ENCODE measurements around the gene SUSD4.
"Not testable (repeated sequence)": the region's sequence is repeated elsewhere in the genome, so short reads cannot be mapped to it uniquely, and the experiment has no call there.

SUSD4 gene

GRCh38 chr1:223402790-223403142 is 38.8 kb upstream of the SUSD4 start:
- no peak for TF ChIP-seq CTCF (IDR thresholded peaks at IDR 0.05; ENCODE audit: low read depth, low read length)
- no peak overlapping the region for H3K4me3 ChIP-seq (ENCODE audit: low read depth, low read length)

- TF ChIP-seq CTCF (IDR thresholded peaks at IDR 0.05; ENCODE audit: low read depth, low read length) = no peak
- H3K4me3 ChIP-seq (ENCODE audit: low read depth, low read length) = no peak overlapping the region
Observed at GRCh38 chr1:223401873-223402789, 38.2 kb upstream of the SUSD4 start.

GRCh38 chr1:223399393-223399792 is 35.4 kb upstream of the SUSD4 start:
- H3K4me3 ChIP-seq (ENCODE audit: low read depth, low read length) = not testable (repeated sequence)

GRCh38 chr1:223394706-223395105 is 30.7 kb upstream of the SUSD4 start:
- H3K4me3 ChIP-seq (ENCODE audit: low read depth, low read length) = no peak overlapping the region
- no peak for TF ChIP-seq CTCF (IDR thresholded peaks at IDR 0.05; ENCODE audit: low read depth, low read length)

GRCh38 chr1:223394242-223394641 is 30.3 kb upstream of the SUSD4 start:
- H3K4me3 ChIP-seq (ENCODE audit: low read depth, low read length) = no peak overlapping the region
- TF ChIP-seq CTCF (IDR thresholded peaks at IDR 0.05; ENCODE audit: low read depth, low read length) = no peak

GRCh38 chr1:223393275-223394214 is 29.6 kb upstream of the SUSD4 start, which contains the start of gene CCDC185:
TSS of gene CCDC185 (plus strand) at chr1:223393415. CDS start at chr1:223393476, 61 bp downstream.
- TF ChIP-seq CTCF (IDR thresholded peaks at IDR 0.05; ENCODE audit: low read depth, low read length) = no peak
- no peak within 1 kb of the TSS for H3K4me3 ChIP-seq (ENCODE audit: low read depth, low read length)

GRCh38 chr1:223390618-223391017 is 26.6 kb upstream of the SUSD4 start:
- TF ChIP-seq CTCF (IDR thresholded peaks at IDR 0.05; ENCODE audit: low read depth, low read length) = no peak
- no peak overlapping the region for H3K4me3 ChIP-seq (ENCODE audit: low read depth, low read length)

Measured in WI38 (cell line).